ENCODE results near the gene LPO. TPM values are rescaled to one million over a fixed set of nuclear protein-coding genes. Genes with fewer than 3 reads are reported as not detected.

LPO gene
- total RNA-seq, 1 donor from 2014 or later = not detected

DNA sequence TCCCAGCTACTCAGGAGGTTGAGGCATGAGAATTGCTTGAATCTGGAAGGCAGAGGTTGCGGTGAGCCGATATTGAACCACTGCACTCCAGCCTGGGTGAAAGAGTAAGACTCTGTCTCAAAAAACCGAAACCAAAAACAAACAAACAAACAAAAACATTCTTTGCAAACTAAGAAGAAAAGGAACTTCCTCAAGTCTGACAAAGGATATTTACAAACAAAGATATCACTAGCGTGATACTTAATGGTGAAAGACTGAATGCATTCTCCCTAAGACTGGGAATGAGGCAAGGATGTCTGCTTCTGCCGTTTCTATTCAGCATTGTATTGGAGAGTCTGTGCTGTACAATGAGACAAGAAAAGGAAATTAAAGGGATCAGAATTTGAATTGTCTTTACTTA is 52.9 kb downstream of the LPO start:
- TF ChIP-seq, protein P1, sequence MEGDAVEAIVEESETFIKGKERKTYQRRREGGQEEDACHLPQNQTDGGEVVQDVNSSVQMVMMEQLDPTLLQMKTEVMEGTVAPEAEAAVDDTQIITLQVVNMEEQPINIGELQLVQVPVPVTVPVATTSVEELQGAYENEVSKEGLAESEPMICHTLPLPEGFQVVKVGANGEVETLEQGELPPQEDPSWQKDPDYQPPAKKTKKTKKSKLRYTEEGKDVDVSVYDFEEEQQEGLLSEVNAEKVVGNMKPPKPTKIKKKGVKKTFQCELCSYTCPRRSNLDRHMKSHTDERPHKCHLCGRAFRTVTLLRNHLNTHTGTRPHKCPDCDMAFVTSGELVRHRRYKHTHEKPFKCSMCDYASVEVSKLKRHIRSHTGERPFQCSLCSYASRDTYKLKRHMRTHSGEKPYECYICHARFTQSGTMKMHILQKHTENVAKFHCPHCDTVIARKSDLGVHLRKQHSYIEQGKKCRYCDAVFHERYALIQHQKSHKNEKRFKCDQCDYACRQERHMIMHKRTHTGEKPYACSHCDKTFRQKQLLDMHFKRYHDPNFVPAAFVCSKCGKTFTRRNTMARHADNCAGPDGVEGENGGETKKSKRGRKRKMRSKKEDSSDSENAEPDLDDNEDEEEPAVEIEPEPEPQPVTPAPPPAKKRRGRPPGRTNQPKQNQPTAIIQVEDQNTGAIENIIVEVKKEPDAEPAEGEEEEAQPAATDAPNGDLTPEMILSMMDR (conservative IDR thresholded peaks at IDR 0.05) = no peak
- no peak for DNase-seq (ENCODE audit: low read depth, low spot score)
- no peaks in the 10 kb centered on the region for H3K36me3 Mint-ChIP-seq (ENCODE audit: low read depth)
- peaks cover 24% of the 10 kb centered on the region for H3K27me3 Mint-ChIP-seq (ENCODE audit: low read depth)
- H3K4me1 Mint-ChIP-seq = no peaks in the 10 kb centered on the region
- H3K9me3 Mint-ChIP-seq = no peaks in the 10 kb centered on the region
- no peak overlapping the region for H3K27ac Mint-ChIP-seq (ENCODE audit: unreplicated experiment)
- no peak overlapping the region for H3K4me3 Mint-ChIP-seq

DNA sequence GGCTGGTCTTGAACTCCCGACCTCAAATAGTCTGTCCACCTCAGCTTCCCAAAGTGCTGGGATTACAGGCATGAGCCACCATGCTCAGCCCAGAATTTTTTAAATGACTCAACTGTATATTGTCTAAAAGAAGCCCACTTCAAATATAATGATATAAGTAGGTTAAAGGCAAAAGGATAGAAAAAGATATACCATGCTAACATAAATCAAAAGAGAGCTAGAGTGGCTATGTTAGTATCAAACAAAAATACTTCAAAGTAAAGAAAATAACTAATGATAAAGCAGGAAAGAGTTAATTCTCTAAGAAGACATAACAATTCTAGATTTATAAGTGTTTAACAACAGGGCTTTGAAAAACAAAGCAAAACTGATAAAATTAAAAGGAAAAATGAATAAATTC is 55.6 kb downstream of the LPO start:
- Mint-ChIP-seq H3K9me3 (no peaks in the 10 kb centered on the region), H3K27ac (ENCODE audit: unreplicated experiment) (no peak overlapping the region), H3K36me3 (ENCODE audit: low read depth) (no peaks in the 10 kb centered on the region), H3K4me3 (no peak overlapping the region), H3K27me3 (ENCODE audit: low read depth) (peaks cover 33% of the 10 kb centered on the region), H3K4me1 (no peaks in the 10 kb centered on the region)
- DNase-seq (ENCODE audit: low read depth, low spot score) = no peak
- TF ChIP-seq, protein P1 (conservative IDR thresholded peaks at IDR 0.05) = no peak

DNA sequence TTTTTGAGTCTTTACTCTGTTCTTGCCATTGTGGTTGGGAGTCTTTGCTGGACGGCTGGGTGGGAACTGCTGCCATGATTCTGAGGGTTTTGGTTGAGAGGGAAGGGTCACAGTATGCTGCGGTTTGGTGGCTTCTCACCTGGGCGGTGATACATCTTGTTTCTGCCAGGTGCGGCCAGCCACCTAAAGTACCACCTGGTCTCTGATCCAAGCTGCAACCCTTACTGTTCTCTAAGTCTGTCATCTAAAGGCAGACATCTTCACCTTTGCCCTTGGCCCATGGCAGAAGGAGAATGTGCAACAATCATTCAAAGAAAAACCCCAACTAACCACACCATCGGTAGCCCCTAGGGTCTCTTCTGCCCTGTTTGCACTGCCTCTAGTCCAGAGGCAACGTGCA is 62.0 kb downstream of the LPO start:
- Mint-ChIP-seq H3K36me3 (ENCODE audit: low read depth) (no peaks in the 10 kb centered on the region), H3K4me3 (no peak overlapping the region), H3K9me3 (no peaks in the 10 kb centered on the region), H3K27ac (ENCODE audit: unreplicated experiment) (no peak overlapping the region), H3K27me3 (ENCODE audit: low read depth) (peaks cover 11% of the 10 kb centered on the region), H3K4me1 (peaks cover 6% of the 10 kb centered on the region)
- TF ChIP-seq, protein P1 (conservative IDR thresholded peaks at IDR 0.05) = no peak
- no peak for DNase-seq (ENCODE audit: low read depth, low spot score)

DNA sequence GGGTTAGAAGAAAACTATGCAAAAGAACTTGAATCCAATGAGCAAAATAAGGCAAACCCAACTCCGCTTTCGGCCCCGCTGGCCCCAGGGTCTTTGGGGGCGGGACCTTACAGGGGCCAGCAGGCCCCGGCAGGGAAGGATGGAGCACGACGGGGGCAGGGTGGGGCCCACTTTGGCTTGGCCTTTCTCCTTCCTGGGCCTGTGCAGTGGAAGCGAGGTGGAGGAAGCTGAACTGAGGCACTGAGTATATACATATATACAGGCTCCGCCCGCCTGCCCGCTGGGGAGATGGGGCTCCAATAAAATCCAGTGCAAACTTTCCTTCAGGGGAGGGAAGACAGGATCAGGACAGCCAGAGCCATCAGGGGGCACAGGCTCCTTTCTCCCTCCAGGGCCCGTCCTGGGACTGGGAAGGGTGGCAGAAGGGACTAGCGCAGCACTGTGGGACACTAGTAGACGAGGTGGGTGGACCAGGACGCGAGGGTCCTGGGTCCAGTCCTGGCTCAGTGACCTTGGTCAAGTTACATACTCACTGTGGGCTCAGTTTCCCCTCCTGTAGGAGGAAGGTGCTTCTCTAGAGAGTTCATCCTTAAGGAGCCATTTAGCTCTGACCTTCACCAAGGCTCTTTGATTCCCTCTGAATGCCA is 63.2 kb downstream of the LPO start:
- TF ChIP-seq, protein P1 (conservative IDR thresholded peaks at IDR 0.05) = no peak
- no peak for DNase-seq (ENCODE audit: low read depth, low spot score)
- no peak overlapping the region for H3K27ac Mint-ChIP-seq (ENCODE audit: unreplicated experiment)
- H3K9me3 Mint-ChIP-seq = no peaks in the 10 kb centered on the region
- H3K36me3 Mint-ChIP-seq (ENCODE audit: low read depth) = no peaks in the 10 kb centered on the region
- H3K27me3 Mint-ChIP-seq (ENCODE audit: low read depth) = peaks cover 11% of the 10 kb centered on the region
- peaks cover 6% of the 10 kb centered on the region for H3K4me1 Mint-ChIP-seq
- no peak overlapping the region for H3K4me3 Mint-ChIP-seq

DNA sequence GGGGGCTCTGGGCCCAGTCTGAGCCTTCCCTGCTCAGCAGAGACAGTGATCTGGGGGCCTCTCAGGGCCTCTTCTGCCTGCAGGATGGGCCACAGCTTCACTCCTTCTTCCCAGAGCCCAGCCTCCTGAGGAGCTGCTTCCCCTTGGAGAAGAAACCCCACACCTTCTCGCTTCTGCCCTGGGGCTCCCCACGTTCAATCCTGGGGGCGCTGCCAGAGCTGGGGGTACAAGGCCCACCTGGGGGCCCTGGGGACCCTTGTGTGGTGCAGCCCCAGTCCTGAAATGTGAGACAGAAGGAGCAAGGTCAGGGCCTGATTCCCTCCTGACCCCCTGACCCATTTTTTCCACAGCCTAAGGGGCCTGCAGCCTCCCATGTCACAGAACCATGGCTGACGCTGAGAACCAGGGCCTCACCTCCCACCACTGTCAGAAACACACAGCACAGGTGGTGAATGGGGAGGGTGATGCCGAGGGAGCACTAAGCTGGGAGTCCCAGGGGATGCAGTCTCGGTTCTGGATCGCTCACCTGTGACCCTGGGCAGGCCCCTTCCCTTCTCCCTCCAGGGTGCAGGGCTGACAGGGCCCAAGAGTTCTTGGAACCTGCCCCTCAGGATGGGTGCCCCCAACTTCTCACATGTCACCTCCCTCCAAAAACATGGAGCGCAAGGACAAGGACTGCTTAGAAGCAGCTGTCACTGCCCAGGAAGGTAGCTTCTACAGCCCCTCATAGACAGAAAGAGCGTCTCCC is 64.0 kb downstream of the LPO start:
- Mint-ChIP-seq H3K27me3 (ENCODE audit: low read depth) (peaks cover 11% of the 10 kb centered on the region), H3K4me1 (peaks cover 6% of the 10 kb centered on the region), H3K27ac (ENCODE audit: unreplicated experiment) (no peak overlapping the region), H3K4me3 (no peak overlapping the region), H3K36me3 (ENCODE audit: low read depth) (no peaks in the 10 kb centered on the region), H3K9me3 (no peaks in the 10 kb centered on the region)
- DNase-seq (ENCODE audit: low read depth, low spot score) = no peak
- TF ChIP-seq, protein P1 (conservative IDR thresholded peaks at IDR 0.05) = no peak

Data from neural crest cell (in vitro differentiated cells).